ENCODE data around the gene VGF.

DNA sequence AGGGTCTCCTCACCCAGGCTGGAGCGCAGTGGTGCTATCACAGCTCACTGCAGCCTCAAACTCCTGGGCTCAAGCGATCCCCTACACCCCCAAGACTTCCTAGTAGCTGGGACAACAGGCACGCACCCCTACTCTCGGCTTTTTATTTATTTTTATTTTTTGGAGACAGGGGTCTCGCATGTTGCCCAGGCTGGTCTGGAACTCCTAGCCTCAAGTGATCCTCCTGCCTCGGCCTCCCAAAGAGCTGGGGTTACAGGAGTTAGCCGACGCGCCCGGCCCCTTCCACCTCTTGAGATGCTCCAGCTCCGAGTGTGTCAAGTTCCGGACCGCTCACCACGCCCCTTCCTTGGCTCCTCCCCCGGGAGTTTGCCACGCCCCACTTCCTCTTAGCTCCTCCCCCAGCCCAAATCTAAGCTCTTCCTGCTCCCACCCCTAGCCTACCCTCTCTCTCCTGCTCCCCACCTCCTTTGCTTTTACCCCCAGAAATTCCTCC lies 8.4 kb upstream of the VGF start:
- TF ChIP-seq, protein P1, sequence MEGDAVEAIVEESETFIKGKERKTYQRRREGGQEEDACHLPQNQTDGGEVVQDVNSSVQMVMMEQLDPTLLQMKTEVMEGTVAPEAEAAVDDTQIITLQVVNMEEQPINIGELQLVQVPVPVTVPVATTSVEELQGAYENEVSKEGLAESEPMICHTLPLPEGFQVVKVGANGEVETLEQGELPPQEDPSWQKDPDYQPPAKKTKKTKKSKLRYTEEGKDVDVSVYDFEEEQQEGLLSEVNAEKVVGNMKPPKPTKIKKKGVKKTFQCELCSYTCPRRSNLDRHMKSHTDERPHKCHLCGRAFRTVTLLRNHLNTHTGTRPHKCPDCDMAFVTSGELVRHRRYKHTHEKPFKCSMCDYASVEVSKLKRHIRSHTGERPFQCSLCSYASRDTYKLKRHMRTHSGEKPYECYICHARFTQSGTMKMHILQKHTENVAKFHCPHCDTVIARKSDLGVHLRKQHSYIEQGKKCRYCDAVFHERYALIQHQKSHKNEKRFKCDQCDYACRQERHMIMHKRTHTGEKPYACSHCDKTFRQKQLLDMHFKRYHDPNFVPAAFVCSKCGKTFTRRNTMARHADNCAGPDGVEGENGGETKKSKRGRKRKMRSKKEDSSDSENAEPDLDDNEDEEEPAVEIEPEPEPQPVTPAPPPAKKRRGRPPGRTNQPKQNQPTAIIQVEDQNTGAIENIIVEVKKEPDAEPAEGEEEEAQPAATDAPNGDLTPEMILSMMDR (conservative IDR thresholded peaks at IDR 0.05; ENCODE audit: low read depth, low read length): no peak
- TF ChIP-seq EZH2 (IDR thresholded peaks at IDR 0.05; ENCODE audit: borderline replicate concordance, low read depth, low read length, poor library complexity, severe bottlenecking): no peak

All from A673 (cell line).